ENCODE data around the gene KIF3C.
A peak's percentile ranks its signal among the peaks of the same experiment; 100 is the strongest.
"Not testable (repeated sequence)": the region's sequence is repeated elsewhere in the genome, so short reads cannot be mapped to it uniquely, and the experiment has no call there.

KIF3C gene

DNA sequence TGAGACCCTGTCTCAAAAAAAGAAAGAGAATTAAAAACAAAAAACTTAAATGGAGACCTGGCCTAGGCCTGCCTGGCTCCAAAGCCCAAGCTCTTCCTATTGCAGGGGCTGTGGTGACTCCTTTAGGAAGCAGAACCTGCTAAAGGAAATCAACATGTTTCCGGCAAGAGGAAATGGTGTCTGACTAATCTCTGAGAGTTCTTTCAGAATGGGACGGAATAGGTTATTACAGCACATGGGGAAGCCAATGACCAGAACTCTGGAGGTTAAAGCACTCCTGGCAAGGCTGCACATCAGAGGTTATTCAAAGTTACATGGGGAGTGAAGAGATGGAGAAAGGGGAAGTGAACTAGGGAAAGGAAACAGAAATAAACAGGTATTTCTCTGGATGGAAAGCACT lies 21.4 kb downstream of the KIF3C start:
- peak; percentile 38 for DNase-seq (ENCODE audit: low spot score)

DNA sequence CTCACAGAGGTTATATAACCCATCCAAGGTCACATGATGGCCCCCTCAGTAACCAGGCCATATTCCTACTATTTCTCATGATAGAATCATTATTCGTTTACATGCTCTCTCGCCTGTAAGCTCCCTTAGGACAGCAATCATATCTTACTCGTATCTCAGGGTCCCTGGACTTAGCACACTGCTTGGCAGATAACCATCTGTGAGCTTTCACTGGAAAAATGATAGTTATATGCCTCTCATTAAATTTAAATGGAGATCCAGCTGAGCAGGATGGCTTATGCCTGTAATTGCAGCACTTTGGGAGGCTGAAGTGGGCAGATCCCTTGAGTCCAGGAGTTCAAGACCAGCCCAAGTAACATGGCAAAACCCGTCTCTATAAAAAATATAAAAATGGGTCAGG lies 21.9 kb downstream of the KIF3C start:
- DNase-seq (ENCODE audit: low spot score), result no peak

DNA sequence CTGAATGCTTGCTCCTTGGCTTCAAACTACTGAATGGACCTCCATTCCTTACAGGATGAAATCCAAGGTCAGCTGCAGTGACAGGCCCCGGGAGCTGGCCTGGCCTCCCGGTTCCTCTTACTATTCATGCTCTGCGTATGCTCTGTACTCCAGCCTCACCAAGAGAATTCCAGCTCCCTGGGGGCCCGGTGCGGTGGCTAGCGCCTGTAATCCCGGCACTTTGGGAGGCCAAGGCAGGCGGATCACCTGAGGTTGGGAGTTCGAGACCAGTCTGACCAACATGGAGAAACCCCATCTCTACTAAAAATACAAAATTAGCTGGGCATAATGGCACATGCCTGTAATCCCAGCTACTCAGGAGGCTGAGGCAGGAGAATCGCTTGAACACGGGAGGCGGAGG lies 23.7 kb downstream of the KIF3C start:
- not testable (repeated sequence) for DNase-seq (ENCODE audit: low spot score)

DNA sequence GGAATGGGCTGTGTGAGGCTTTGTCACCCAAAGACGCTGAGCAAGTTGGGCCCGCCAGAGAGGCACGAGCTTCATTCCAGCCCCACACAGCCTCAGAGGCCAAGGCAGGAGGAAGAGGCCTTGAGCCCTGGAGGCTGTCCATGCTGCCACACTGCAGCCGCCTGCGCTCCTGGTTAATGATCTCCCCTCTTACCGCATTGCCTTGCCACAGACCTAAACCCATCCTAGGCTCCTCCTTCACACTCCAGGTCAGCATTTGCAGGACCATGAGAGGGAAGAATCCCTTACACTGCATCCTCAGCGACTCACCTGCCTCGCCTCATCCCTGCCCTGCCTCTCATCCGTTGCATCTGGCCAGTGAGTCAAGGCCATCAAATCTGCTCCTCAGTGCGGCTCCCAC lies 24.6 kb downstream of the KIF3C start:
- no peak for DNase-seq (ENCODE audit: low spot score)

DNA sequence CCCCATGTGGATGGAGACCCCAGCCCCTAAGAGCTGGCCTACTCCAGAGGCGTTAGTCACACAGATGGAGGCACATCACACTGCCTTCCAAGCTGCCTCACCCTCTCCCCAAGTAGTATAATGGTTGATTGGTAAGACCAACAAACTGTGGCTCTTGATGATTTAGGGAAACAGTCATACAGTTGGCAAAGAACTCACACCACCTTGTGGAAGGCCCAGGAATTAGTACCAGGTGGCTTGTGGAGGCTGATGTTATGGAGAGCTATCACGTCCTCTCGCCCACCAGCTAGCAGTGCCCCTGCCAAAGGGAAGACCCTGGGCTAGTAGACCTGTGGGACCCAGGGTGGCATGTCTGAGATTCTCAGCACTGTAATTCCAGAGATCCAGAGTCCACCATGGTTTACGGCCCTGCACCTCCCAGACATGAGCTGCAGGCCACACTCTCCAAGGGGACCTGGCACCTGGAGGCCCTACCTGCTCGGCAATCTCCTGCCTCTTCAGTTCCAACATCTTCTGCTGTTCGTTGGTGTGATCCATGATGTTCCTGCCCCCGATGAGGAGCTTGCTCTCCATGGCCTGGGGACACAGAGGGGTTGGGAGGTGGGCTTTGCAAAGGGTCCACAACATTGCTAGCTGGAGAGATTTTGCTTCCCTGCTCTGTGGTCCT lies 26.3 kb downstream of the KIF3C start:
- DNase-seq (ENCODE audit: low spot score), result no peak

GRCh38 chr2:25955036-25955435 lies 27.3 kb downstream of the KIF3C start:
- DNase-seq (ENCODE audit: low spot score), result no peak

GRCh38 chr2:25954199-25954752 lies 28.0 kb downstream of the KIF3C start:
- DNase-seq (ENCODE audit: low spot score), result no peak

GRCh38 chr2:25951071-25951547 lies 31.2 kb downstream of the KIF3C start:
- peak; percentile 83 for DNase-seq (ENCODE audit: low spot score)

DNA sequence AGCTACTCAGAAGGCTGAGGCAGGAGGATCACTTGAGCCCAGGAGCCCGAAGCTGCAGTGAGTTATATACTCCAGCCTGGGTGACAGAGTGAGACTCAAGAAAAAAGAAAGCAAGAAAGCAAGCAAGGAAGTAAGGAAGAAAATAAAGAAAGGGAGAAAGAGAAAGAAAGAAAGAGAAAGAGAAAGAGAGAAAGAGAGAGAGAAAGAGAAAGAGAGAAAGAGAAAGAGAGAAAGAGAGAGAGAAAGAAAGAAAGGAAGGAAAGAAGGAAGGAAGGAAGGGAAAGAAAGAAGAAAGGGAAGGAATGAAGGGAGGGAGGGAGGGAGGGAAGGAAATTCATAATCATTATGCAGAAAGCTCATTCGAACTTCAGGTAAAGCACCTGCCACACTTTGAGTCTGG lies 33.9 kb downstream of the KIF3C start:
- no peak for DNase-seq (ENCODE audit: low spot score)

DNA sequence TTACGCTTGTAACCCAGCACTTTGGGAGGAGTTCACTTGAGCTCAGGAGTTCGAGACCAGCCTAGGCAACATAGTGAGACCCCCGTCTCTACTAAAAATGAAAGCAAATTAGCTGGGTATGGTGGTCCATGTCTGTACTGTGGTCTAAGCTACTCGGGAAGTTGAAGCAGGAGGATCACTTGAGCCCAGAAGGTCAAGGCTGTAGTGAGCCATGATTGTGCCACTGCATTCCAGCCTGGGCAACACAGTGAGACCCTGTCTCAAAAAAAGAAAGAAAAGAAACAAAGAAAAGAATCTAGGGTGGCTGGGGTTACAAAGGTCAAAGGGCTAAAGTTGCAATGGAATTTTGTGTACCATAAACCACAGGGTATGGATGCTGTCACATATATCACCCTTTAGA lies 41.3 kb downstream of the KIF3C start:
- no peak for DNase-seq (ENCODE audit: low spot score)

GRCh38 chr2:25939257-25939668 lies 43.0 kb downstream of the KIF3C start:
- DNase-seq (ENCODE audit: low spot score), result no peak

DNA sequence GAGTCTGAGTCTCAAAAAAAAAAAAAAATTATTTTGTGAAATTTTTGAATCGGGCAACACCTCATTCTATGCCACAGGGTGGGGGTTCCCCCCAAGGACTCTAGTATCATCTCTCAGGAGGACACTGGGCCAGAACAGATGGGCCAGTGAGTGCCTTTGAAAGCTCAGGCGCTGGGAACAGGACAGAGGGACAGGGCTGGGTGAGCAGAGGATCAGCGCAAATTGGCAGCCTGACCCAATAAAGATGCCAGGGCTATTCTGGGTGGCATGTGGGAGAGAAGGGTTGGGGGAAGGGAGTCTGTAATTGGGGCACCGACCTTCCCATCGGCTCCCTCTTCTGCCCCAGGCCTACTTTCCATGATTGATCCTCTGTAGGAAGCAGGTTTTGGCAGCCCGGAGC lies 44.0 kb downstream of the KIF3C start:
- no peak for DNase-seq (ENCODE audit: low spot score)

- DNase-seq (ENCODE audit: low spot score), result no peak
Observed at GRCh38 chr2:25936889-25937545, 45.3 kb downstream of the KIF3C start.

GRCh38 chr2:25933622-25934021 lies 48.7 kb downstream of the KIF3C start:
- DNase-seq (ENCODE audit: low spot score), result no peak

DNA sequence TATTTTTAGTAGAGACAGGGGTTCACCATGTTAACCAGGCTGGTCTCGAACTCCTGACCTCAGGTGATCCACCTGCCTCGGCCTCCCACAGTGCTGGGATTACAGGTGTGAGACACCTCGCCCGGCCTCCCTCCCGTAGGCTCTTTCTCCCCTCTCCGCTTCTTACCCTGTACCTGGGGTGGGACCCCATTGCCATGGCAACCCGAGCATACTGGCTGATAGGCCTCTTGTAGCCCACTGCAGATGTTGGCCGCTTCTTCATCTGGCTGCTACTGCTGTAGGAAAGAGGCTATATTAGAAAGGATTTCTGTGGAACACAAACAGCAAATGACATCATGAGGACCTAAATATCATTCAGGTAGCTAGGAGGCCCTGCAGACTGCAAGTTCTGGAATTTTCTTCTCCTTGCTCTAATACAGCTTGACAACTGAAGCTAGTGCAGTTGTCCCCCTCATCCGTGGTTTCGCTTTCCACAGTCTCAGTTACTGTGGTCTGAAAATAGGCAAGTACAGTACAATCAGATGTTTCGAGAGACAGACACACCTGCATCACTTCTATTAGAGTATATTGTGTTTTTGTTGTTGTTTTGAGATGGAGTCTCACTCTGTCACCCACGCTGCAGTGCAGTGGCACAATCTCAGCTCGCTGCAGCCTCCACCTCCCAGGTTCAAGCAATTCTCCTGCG lies 52.4 kb downstream of the KIF3C start:
- no peak for DNase-seq (ENCODE audit: low spot score)

- no peak for DNase-seq (ENCODE audit: low spot score)
Observed at GRCh38 chr2:25928668-25929067, 53.6 kb downstream of the KIF3C start.

- peak; percentile 50 for DNase-seq (ENCODE audit: low spot score)
Observed at GRCh38 chr2:25926984-25927756, 55.1 kb downstream of the KIF3C start.

- no peak for DNase-seq (ENCODE audit: low spot score)
Observed at GRCh38 chr2:25922501-25922900, 59.8 kb downstream of the KIF3C start.

DNA sequence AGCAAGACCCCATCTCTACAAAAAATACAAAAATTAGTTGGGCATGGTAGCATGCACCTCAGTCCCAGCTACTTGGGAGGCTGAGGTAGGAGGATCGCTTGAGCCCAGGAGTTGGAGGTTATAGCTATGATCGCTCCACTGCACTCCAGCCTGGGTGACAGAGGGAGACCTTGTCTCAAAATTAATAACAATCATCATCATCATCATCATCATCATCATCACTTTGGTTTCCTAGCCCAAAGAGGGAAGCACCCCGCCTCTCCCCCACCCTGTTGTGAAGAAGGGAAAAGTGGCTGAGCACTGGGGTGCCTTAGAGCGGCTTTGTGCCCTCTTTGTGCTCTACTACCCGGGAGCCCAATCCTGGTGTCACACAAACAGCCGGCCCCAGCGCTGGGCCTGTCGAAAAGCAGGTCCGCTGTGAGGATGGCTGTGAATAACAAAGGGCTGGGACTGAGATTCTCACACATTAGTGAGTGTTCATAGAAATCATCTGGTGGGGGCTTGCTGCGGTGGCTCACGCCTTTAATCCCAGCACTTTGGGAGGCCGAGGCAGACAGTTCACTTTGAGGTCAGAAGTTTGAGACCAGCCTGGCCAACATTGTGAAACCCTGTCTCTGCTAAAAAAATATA lies 61.4 kb downstream of the KIF3C start:
- DNase-seq (ENCODE audit: low spot score), result no peak

DNA sequence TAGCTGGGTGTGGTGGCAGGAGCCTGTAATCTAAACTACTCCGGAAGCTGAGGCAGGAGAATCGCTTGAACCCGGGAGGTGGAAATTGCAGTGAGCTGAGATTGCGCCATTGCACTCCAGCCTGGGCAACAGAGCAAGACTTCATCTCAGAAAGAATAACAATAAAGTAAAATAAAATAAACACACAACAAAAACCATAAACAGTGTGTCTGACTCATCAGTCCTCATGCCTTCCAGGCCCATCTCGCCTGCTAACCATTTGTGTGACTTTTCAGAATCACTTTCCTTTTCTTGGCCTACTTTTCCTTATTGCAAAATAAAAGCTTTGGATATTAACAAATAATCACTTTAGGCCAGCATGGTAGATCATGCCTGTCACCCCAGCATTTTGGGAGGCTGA lies 62.0 kb downstream of the KIF3C start:
- DNase-seq (ENCODE audit: low spot score), result no peak

DNA sequence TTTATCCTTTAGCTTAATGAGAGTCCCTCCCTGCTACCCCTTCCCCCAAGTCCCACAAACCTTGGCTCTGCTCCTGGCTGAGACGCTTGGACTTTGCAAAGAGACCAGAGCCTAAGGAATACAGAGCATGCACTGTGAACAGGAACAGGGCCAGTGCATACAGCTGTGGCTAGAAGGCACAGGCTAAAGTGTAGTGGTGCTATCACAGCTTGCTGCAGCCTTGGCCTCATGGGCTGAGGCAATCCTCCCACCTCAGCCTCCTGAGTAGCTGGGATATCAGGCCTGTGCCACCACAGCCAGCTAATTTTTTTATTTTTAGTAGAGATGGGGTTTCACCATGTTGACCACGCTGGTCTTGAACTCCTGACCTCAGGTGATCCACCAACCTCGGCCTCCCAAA lies 64.5 kb downstream of the KIF3C start:
- no peak for DNase-seq (ENCODE audit: low spot score)

DNA sequence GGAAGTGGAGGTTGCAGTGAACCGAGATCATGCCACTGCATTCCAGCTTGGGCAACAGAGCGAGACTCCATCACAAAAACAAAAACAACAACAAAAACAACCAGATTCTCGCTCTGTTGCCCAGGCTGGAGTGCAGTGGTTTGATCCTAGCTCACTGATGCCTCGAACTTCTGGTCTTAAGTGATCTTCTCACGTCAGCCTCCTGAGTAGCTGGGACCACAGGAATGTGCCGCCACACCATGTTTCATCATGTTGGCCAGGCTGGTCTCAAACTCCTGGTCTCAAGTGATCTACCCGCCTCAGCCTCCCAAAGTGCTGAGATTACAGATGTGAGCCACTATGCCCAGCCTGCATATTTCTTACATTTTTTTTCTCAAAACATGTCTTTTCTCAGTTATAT lies 64.9 kb downstream of the KIF3C start:
- not testable (repeated sequence) for DNase-seq (ENCODE audit: low spot score)
